ENCODE results near the gene CH25H. TPM values are rescaled to one million over a fixed set of nuclear protein-coding genes. Genes with fewer than 3 reads are reported as not detected.

Gene CH25H
- total RNA-seq, 2 donors from 2014 or later: 1.1 to 1.6 TPM

DNA sequence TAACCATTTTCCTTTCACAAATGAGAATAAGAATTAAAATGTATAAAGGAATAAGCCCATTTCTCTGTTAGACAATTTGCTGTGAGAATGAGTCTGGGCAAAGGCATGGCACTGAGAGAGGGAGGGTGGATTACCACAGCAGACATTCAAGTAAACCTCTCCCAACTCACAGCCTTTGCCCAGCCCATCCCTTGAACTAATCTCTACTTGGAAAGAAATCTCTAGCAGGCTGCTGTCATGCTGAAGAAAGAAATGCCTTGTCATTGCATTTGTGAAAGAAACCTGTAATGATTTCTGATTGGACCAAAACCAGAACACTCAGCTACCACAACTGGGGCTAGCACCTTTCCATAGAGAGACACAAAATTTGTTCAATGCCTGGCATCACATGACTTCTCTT is 39.2 kb downstream of the CH25H start:
- H3K27ac ChIP-seq: no peak overlapping the region
- no peaks in the 10 kb centered on the region for H3K27me3 ChIP-seq (replicated peaks; ENCODE audit: insufficient read depth)
- intact Hi-C loops (cut with DNase I): no loop called here
- TF ChIP-seq, protein P1, sequence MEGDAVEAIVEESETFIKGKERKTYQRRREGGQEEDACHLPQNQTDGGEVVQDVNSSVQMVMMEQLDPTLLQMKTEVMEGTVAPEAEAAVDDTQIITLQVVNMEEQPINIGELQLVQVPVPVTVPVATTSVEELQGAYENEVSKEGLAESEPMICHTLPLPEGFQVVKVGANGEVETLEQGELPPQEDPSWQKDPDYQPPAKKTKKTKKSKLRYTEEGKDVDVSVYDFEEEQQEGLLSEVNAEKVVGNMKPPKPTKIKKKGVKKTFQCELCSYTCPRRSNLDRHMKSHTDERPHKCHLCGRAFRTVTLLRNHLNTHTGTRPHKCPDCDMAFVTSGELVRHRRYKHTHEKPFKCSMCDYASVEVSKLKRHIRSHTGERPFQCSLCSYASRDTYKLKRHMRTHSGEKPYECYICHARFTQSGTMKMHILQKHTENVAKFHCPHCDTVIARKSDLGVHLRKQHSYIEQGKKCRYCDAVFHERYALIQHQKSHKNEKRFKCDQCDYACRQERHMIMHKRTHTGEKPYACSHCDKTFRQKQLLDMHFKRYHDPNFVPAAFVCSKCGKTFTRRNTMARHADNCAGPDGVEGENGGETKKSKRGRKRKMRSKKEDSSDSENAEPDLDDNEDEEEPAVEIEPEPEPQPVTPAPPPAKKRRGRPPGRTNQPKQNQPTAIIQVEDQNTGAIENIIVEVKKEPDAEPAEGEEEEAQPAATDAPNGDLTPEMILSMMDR (IDR thresholded peaks at IDR 0.05): no peak
- TF ChIP-seq POLR2A (IDR thresholded peaks at IDR 0.05) (no peak), POLR2AphosphoS5 (IDR thresholded peaks at IDR 0.05) (no peak)
- H3K36me3 ChIP-seq: no peaks in the 10 kb centered on the region
- DNase-seq (ENCODE audit: low spot score): no peak
- no peak overlapping the region for H3K4me3 ChIP-seq
- H3K9me3 ChIP-seq: no peaks in the 10 kb centered on the region
- H3K4me1 ChIP-seq (replicated peaks): no peaks in the 10 kb centered on the region

DNA sequence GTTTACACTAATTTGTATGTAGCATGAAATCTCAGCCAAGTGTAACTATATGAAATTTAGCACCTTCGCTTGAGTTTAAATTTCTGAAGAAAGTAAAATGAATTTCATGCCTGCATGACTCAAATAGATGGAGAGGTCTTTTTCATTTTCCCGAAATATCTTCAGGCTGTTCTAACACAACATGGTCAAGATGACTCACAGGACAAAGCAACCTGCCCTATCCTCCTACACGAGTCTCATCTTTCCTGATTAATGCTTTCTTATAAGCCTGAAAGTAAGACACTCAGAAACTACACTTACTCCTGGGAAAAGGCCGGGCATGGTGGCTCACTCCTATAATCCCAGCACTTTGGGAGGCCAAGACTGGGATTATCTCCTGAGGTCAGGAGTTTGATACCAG is 41.2 kb downstream of the CH25H start:
- no peaks in the 10 kb centered on the region for H3K4me1 ChIP-seq (replicated peaks)
- H3K27me3 ChIP-seq (replicated peaks; ENCODE audit: insufficient read depth): no peaks in the 10 kb centered on the region
- no peaks in the 10 kb centered on the region for H3K36me3 ChIP-seq
- WGBS: 89% methylated on average over 4 of the region's 4 CpGs
- no peak for DNase-seq (ENCODE audit: low spot score)
- no peaks in the 10 kb centered on the region for H3K9me3 ChIP-seq
- intact Hi-C loops (cut with DNase I): no loop called here
- no peak overlapping the region for H3K27ac ChIP-seq
- H3K4me3 ChIP-seq: no peak overlapping the region
- TF ChIP-seq, protein P1 (IDR thresholded peaks at IDR 0.05): no peak
- no peak for TF ChIP-seq POLR2A (IDR thresholded peaks at IDR 0.05)
- no peak for TF ChIP-seq POLR2AphosphoS5 (IDR thresholded peaks at IDR 0.05)

DNA sequence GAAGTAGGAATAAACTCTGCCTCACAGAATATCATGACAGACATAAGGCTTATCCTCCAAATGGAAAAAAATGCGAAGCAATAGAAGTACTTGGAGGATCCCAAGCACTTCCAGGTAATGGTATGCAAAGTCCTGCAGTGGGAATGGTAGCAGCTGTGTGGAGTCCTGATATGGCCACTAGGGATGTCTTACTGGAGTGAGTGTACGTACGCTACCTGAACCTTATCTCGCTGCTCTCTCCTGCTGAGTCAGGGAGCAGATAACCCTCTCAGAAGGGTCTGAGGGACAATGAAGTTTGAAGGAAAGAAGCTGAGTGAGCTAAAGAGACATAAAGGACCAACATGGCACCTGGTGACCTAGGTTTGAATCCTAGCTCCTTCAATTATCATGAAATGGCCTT is 42.2 kb downstream of the CH25H start:
- 90% methylated on average over 4 of the region's 4 CpGs for WGBS

DNA sequence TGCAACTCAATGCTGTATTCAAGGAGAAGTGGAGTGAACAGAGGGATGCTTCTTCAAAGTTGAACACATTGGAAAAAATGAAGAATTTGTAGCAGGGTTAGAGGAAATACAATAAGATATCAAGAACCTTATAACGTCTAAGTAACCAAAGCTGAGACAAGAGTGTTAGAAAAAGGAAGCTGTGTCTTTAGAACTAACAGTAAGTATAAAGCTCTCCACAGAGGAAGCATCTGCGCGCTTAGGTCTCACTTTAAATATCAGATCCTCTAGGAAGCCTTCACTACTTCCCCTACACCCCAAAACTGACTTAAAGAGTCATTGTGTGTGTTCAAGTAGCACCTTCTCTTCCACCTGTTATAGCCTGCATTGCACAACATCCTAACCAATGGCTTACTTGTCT is 43.0 kb downstream of the CH25H start:
- Histone ChIP-seq H3K4me3 (no peak overlapping the region), H3K9me3 (no peaks in the 10 kb centered on the region), H3K4me1 (replicated peaks) (no peaks in the 10 kb centered on the region), H3K27me3 (replicated peaks; ENCODE audit: insufficient read depth) (no peaks in the 10 kb centered on the region), H3K36me3 (no peaks in the 10 kb centered on the region), H3K27ac (no peak overlapping the region)
- 78% methylated on average over 3 of the region's 3 CpGs for WGBS
- TF ChIP-seq POLR2A (IDR thresholded peaks at IDR 0.05): no peak
- TF ChIP-seq, protein P1 (IDR thresholded peaks at IDR 0.05): no peak
- no peak for TF ChIP-seq POLR2AphosphoS5 (IDR thresholded peaks at IDR 0.05)
- no peak for DNase-seq (ENCODE audit: low spot score)
- intact Hi-C loops (cut with DNase I): no loop called here

More for the DNA sequence above, 42.2 kb downstream of the CH25H start:
- no peaks in the 10 kb centered on the region for H3K9me3 ChIP-seq
- no peak for DNase-seq (ENCODE audit: low spot score)
- no peak overlapping the region for H3K27ac ChIP-seq
- no peaks in the 10 kb centered on the region for H3K4me1 ChIP-seq (replicated peaks)
- TF ChIP-seq POLR2AphosphoS5 (IDR thresholded peaks at IDR 0.05): no peak
- TF ChIP-seq POLR2A (IDR thresholded peaks at IDR 0.05): no peak
- TF ChIP-seq, protein P1 (IDR thresholded peaks at IDR 0.05): no peak
- intact Hi-C loops (cut with DNase I): no loop called here
- no peaks in the 10 kb centered on the region for H3K27me3 ChIP-seq (replicated peaks; ENCODE audit: insufficient read depth)
- H3K4me3 ChIP-seq: no peak overlapping the region
- H3K36me3 ChIP-seq: no peaks in the 10 kb centered on the region

DNA sequence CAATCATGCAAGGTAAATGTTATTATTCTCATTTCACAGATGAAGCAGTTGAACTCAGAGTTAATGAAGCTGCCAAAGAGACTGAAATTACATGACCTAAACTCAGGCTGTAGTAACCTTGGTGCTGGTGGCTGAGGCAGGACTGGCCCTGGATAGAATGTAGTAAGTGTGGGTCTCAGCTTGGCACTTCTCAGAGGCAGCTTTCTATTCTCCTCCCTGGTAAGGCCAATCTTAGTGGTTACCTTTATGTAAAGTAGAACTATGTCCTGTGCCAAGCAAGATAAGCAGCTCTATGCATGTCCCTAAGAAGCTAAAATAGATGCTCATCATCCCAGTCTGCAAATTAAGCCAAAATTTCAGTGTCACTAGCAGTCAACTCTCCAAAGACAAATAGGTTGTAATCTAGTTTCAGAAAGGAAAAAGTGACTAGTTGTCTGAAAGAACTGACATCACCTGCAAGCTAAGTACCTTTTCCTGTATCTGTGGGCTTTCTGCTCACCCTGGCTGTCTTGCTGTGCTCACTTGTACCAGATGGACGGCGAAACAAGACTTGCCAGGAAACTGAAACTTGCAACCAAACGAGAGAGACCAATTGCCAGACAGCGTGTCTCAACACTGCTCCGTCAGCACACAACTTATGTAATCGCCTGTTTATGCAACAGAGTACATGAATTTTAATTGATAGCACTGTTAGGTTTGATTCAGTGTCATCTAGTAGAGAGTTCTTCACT is 43.7 kb downstream of the CH25H start:
- no peaks in the 10 kb centered on the region for H3K4me1 ChIP-seq (replicated peaks)
- no peaks in the 10 kb centered on the region for H3K9me3 ChIP-seq
- no peaks in the 10 kb centered on the region for H3K36me3 ChIP-seq
- no peak overlapping the region for H3K4me3 ChIP-seq
- peak; percentile 24 for TF ChIP-seq POLR2AphosphoS5 (IDR thresholded peaks at IDR 0.05)
- TF ChIP-seq, protein P1 (IDR thresholded peaks at IDR 0.05): no peak
- TF ChIP-seq POLR2A (IDR thresholded peaks at IDR 0.05): no peak
- intact Hi-C loops (cut with DNase I): no loop called here
- H3K27me3 ChIP-seq (replicated peaks; ENCODE audit: insufficient read depth): no peaks in the 10 kb centered on the region
- WGBS: 52% methylated on average over 6 of the region's 6 CpGs
- no peak overlapping the region for H3K27ac ChIP-seq
- peak; percentile 24 for DNase-seq (ENCODE audit: low spot score)

Measured in prostate gland (tissue), 2 donors.